HL-60 (cell line): Measurements from ENCODE around the gene SPRYD7.

ENCODE experiments used
- DNase-seq, 2 experiments: peaks; one replicate each; pipeline ENCODE4 v3.0.0-alpha.2; 2010 to 2020; ENCODE audit warnings: low read depth in 1 of 2, low spot score in 1 of 2
- H3K27ac ChIP-seq: fragments of 250-450 bp; sonication (Bioruptor Pico); replicated peaks from 2 replicates; pipeline ENCODE4 v1.5.1; 2020; ENCODE audit warnings: mild to moderate bottlenecking, moderate library complexity
- H3K27me3 ChIP-seq: fragments of 250-450 bp; sonication (Bioruptor Pico); 2 replicates; pipeline ENCODE4 v1.5.1; 2021; ENCODE audit warnings: mild to moderate bottlenecking, moderate library complexity; ENCODE audit not compliant: insufficient read depth, poor library complexity, severe bottlenecking
- H3K4me3 ChIP-seq: replicated peaks from 2 replicates; pipeline ENCODE4 v1.5.1; 2011; ENCODE audit warnings: mild to moderate bottlenecking, control low read depth, low read length; ENCODE audit not compliant: insufficient read depth
- CTCF ChIP-seq: IDR thresholded peaks from one replicate; pipeline ENCODE4 v1.5.1; 2011; ENCODE audit warnings: low read length, control low read depth, inconsistent platforms; ENCODE audit not compliant: insufficient read depth
- GABPA ChIP-seq: IDR thresholded peaks from 2 replicates; pipeline ENCODE4 v1.6.1; 2012; ENCODE audit warnings: low read depth
- POLR2AphosphoS5 ChIP-seq: IDR thresholded peaks from 2 replicates; pipeline ENCODE4 v1.6.1; 2012; ENCODE audit warnings: low read depth
- REST ChIP-seq: IDR thresholded peaks from 2 replicates; pipeline ENCODE4 v1.6.1; 2012; ENCODE audit warnings: low read depth; ENCODE audit not compliant: insufficient replicate concordance
- SPI1 ChIP-seq: IDR thresholded peaks from 2 replicates; pipeline ENCODE4 v1.6.1; 2012; ENCODE audit warnings: low read depth, mild to moderate bottlenecking, borderline replicate concordance

SPRYD7 gene

GRCh38 chr13:49867834-49868233 is 68.3 kb downstream of the SPRYD7 start:
- Histone ChIP-seq H3K4me3 (no peak overlapping the region), H3K27me3 (no peaks in the 10 kb centered on the region), H3K27ac (no peak overlapping the region)
- no peak for DNase-seq
- no peak for TF ChIP-seq CTCF
- no peak for TF ChIP-seq SPI1
- no peak for TF ChIP-seq POLR2AphosphoS5
- no peak for TF ChIP-seq GABPA
- TF ChIP-seq REST, result no peak

GRCh38 chr13:49865218-49865617 is 70.9 kb downstream of the SPRYD7 start:
- Histone ChIP-seq H3K27ac (no peak overlapping the region), H3K4me3 (no peak overlapping the region), H3K27me3 (no peaks in the 10 kb centered on the region)
- DNase-seq, result no peak
- no peak for TF ChIP-seq GABPA
- no peak for TF ChIP-seq CTCF
- TF ChIP-seq SPI1, result no peak
- no peak for TF ChIP-seq REST
- TF ChIP-seq POLR2AphosphoS5, result no peak

- TF ChIP-seq POLR2AphosphoS5, result no peak
- TF ChIP-seq GABPA, result no peak
- TF ChIP-seq SPI1, result no peak
Measured at GRCh38 chr13:49864509-49864908, 71.6 kb downstream of the SPRYD7 start.

More at GRCh38 chr13:49864509-49864908, 71.6 kb downstream of the SPRYD7 start:
- Histone ChIP-seq H3K27me3 (no peaks in the 10 kb centered on the region), H3K4me3 (no peak overlapping the region), H3K27ac (no peak overlapping the region)
- no peak for DNase-seq
